ENCODE measurements around the gene SRRT.

DNA sequence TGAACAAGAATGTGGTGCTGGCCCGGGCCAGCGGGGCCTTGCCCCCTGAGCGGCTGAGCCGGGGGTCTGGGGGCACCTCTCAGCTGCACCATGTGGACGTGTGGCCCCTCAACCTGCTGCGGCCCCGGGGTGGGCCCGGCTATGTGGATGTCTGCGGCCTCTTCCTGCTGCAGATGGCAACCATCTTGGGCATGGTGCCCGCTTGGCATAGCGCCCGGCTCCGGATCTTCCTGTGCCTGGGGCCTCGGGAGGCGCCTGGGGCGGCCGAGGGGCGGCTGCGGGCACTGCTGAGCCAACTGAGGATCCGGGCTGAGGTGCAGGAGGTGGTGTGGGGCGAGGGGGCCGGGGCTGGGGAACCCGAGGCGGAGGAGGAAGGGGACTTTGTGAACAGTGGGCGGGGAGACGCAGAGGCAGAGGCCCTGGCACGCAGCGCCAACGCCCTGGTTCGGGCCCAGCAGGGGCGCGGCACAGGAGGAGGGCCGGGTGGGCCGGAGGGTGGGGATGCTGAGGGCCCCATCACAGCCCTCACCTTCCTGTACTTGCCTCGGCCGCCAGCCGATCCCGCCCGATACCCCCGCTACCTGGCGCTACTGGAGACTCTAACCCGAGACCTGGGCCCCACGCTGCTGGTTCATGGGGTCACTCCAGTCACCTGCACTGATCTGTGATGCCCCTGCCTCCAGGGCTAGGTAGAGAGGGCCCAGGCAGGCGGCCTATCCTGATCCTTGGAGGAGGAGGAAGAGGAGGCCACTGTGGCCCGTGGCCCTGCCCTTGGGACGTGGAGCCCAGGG is 8.8 kb upstream of the SRRT start:
- TF ChIP-seq POLR2A (IDR thresholded peaks at IDR 0.05), result peak in 1 of 2 donors; percentile 15
- TF ChIP-seq, protein P1, sequence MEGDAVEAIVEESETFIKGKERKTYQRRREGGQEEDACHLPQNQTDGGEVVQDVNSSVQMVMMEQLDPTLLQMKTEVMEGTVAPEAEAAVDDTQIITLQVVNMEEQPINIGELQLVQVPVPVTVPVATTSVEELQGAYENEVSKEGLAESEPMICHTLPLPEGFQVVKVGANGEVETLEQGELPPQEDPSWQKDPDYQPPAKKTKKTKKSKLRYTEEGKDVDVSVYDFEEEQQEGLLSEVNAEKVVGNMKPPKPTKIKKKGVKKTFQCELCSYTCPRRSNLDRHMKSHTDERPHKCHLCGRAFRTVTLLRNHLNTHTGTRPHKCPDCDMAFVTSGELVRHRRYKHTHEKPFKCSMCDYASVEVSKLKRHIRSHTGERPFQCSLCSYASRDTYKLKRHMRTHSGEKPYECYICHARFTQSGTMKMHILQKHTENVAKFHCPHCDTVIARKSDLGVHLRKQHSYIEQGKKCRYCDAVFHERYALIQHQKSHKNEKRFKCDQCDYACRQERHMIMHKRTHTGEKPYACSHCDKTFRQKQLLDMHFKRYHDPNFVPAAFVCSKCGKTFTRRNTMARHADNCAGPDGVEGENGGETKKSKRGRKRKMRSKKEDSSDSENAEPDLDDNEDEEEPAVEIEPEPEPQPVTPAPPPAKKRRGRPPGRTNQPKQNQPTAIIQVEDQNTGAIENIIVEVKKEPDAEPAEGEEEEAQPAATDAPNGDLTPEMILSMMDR (IDR thresholded peaks at IDR 0.05), result no peak

Data from sigmoid colon (tissue), 3 donors.